BLaER1 treated with 17β-estradiol and CSF1 and Interleukin-3, amounts not matched to agents 10 nM and 100 nM (cell line): ENCODE measurements around the gene ATG7.
"Not testable (repeated sequence)": the region's sequence is repeated elsewhere in the genome, so short reads cannot be mapped to it uniquely, and the experiment has no call there.

Experiments used
- H3K27ac ChIP-seq, 11 experiments: shearing (Covaris generic); formaldehyde crosslinking; 2 replicates each; pipeline ENCODE4 v1.8.1; 2022
- H3K27me3 ChIP-seq, 11 experiments: shearing (Covaris generic); formaldehyde crosslinking; 2 replicates each; pipeline ENCODE4 v1.8.1; 2022
- H3K36me3 ChIP-seq, 11 experiments: shearing (Covaris generic); formaldehyde crosslinking; 2 replicates each; pipeline ENCODE4 v1.8.1; 2022
- H3K4me1 ChIP-seq, 10 experiments: shearing (Covaris generic); formaldehyde crosslinking; 2 replicates each; pipeline ENCODE4 v1.8.1; 2022
- H3K4me2 ChIP-seq, 11 experiments: shearing (Covaris generic); formaldehyde crosslinking; 2 replicates each; pipeline ENCODE4 v1.8.1; 2022
- H3K4me3 ChIP-seq, 10 experiments: shearing (Covaris generic); formaldehyde crosslinking; 2 replicates each; pipeline ENCODE4 v1.8.1; 2022
- H3K9ac ChIP-seq, 11 experiments: shearing (Covaris generic); formaldehyde crosslinking; 2 replicates each; pipeline ENCODE4 v1.8.1; 2022
- H3K9me3 ChIP-seq, 11 experiments: shearing (Covaris generic); formaldehyde crosslinking; replicated peaks in 1 of 11; 2 replicates each; pipeline ENCODE4 v1.8.1; 2022
- H4K20me1 ChIP-seq, 11 experiments: shearing (Covaris generic); formaldehyde crosslinking; 2 replicates each; pipeline ENCODE4 v1.8.1; 2022
- Cebpa-rat ChIP-seq, 11 experiments: shearing (Covaris generic); IDR thresholded peaks; 2 replicates each; pipeline ENCODE4 v1.8.1; 2022

The ATG7 gene

DNA sequence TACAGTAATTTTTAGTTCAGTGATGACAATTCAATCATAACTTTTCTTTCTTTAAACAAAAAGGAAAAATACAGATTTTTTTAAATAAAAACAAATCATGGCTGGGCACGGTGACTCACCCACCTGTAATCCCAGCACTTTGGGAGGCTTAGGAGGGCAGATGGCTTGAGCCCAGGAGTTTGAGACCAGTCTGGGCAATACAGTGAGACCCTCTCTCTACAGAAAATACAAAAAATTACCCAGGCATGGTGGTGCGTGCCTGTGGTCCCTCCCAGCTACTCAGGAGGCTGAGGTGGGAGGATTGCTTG is 25.6 kb upstream of the ATG7 start:
- Histone ChIP-seq H3K9ac (no peak overlapping the region), H3K9me3 (peaks cover 0 to 6% (median under 1%) of the 10 kb centered on the region in 11 experiments; a peak in 6 of 22 replicates), H3K4me2 (no peak overlapping the region), H3K4me3 (no peak overlapping the region), H4K20me1 (peaks cover 0 to 89% (median 0%) of the 10 kb centered on the region in 11 experiments; a peak in 5 of 22 replicates), H3K36me3 (peaks cover 0 to 19% (median 0%) of the 10 kb centered on the region in 11 experiments; a peak in 3 of 22 replicates), H3K27me3 (no peaks in the 10 kb centered on the region), H3K27ac (no peak overlapping the region), H3K4me1 (peaks cover 0 to 6% (median 0%) of the 10 kb centered on the region in 10 experiments; a peak in 3 of 20 replicates)
- TF ChIP-seq Cebpa-rat (IDR thresholded peaks at IDR 0.05): no peak

- Histone ChIP-seq H3K4me3 (no peak overlapping the region), H3K4me2 (no peak overlapping the region), H3K9me3 (no peaks in the 10 kb centered on the region), H4K20me1 (peaks cover 0 to 92% (median 0%) of the 10 kb centered on the region in 11 experiments; a peak in 5 of 22 replicates), H3K36me3 (peaks cover 0 to 23% (median 0%) of the 10 kb centered on the region in 11 experiments; a peak in 4 of 22 replicates), H3K9ac (no peak overlapping the region), H3K27ac (no peak overlapping the region), H3K27me3 (no peaks in the 10 kb centered on the region), H3K4me1 (peaks cover 0 to 6% (median 0%) of the 10 kb centered on the region in 10 experiments; a peak in 3 of 20 replicates)
- TF ChIP-seq Cebpa-rat (IDR thresholded peaks at IDR 0.05): no peak
Observed at GRCh38 chr3:11247362-11247761, 24.8 kb upstream of the ATG7 start.

DNA sequence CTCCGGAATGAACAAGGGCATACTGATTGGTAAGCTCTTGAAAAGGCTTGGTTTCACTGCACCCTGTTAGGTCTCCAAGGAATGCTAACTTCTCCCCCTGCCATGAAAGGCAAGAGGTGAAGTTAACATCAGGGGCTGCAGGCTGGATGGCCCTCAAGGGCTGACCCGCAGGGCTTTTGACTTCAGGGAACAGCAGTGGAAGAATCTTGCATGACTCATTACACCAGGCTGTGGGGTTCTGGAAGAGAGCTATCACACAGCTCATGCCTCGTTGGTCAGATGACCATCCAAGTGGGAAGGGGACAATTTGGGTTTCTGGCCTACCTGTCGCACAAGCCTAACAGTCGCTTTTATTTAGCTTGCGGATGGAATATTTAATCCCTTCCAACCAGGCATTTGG is 23.6 kb upstream of the ATG7 start:
- no peak overlapping the region for H3K4me2 ChIP-seq
- H3K4me3 ChIP-seq: no peak overlapping the region
- TF ChIP-seq Cebpa-rat (IDR thresholded peaks at IDR 0.05): no peak
- H3K4me1 ChIP-seq: peaks cover 0 to 6% (median 0%) of the 10 kb centered on the region in 10 experiments; a peak in 3 of 20 replicates
- H3K9ac ChIP-seq: no peak overlapping the region
- peaks cover 0 to 26% (median 0%) of the 10 kb centered on the region in 11 experiments; a peak in 4 of 22 replicates for H3K36me3 ChIP-seq
- no peaks in the 10 kb centered on the region for H3K27me3 ChIP-seq
- peaks cover 0 to 6% (median 0%) of the 10 kb centered on the region in 11 experiments; a peak in 4 of 22 replicates for H3K9me3 ChIP-seq
- H3K27ac ChIP-seq: no peak overlapping the region
- H4K20me1 ChIP-seq: peaks cover 0 to 95% (median 0%) of the 10 kb centered on the region in 11 experiments; a peak in 5 of 22 replicates

DNA sequence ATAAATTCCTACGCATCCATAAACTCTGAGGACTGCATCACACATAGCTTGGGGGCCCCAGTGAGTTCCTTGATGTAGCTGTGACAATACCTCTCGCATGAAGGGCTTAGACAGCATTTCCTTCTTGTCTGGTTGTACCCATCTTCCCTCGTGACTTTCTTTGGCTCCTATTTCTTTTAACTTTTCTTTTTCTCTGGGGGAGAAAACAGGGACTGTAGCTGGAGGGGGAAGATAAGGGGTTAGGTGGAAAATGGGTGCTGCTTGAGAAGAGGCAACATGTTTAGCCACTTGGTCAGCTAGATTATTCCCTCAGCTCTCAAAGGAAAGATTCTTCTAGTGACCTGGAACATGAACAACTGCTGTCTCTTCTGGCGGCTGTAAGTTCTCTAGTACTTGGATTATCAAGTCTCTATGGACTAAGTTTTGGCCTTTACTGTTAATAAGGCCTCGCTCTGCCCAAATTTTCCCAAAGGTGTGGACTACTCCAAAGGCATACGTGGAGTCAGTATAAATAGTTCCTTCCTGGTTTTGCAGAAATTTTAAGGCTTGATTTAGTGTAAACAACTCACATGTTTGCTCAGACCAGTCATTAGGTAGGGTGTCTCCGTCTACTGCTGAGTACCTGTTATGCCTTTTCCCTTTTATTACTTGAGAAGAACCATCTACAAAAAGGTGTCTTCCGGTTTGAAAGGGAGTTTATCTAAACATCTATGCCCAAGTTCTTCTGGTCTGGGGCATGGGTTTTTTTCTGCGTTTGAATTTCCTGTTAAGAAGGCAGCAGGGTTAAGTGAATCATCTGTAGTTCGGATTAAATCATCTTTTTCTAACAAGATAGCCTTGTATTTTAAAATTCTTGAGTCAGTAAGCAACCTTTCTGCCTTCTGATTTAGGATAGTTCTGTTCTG is 21.0 kb upstream of the ATG7 start:
- Histone ChIP-seq H3K27ac (no peak overlapping the region), H3K4me1 (peaks cover 0 to 6% (median 0%) of the 10 kb centered on the region in 10 experiments; a peak in 2 of 20 replicates), H3K9me3 (peaks cover 0 to 22% (median 8%) of the 10 kb centered on the region in 11 experiments; a peak in 11 of 22 replicates), H3K4me3 (no peak overlapping the region), H4K20me1 (peaks cover 0 to 69% (median 0%) of the 10 kb centered on the region in 11 experiments; a peak in 5 of 22 replicates), H3K27me3 (no peaks in the 10 kb centered on the region), H3K36me3 (peaks cover 0 to 44% (median 0%) of the 10 kb centered on the region in 11 experiments; a peak in 6 of 22 replicates), H3K9ac (no peak overlapping the region), H3K4me2 (0 out of 22 replicates have a peak overlapping the region, but pooled peaks of 1 of the 11 experiments have one; percentile 12)
- TF ChIP-seq Cebpa-rat (IDR thresholded peaks at IDR 0.05): no peak

- H3K9ac ChIP-seq: no peak overlapping the region
- H3K4me2 ChIP-seq: no peak overlapping the region
- no peak overlapping the region for H3K27ac ChIP-seq
- peaks cover 0 to 6% (median 0%) of the 10 kb centered on the region in 10 experiments; a peak in 2 of 20 replicates for H3K4me1 ChIP-seq
- peaks cover 0 to 22% (median 8%) of the 10 kb centered on the region in 11 experiments; a peak in 11 of 22 replicates for H3K9me3 ChIP-seq
- no peak overlapping the region for H3K4me3 ChIP-seq
- TF ChIP-seq Cebpa-rat (IDR thresholded peaks at IDR 0.05): no peak
- H3K27me3 ChIP-seq: no peaks in the 10 kb centered on the region
- H4K20me1 ChIP-seq: peaks cover 0 to 63% (median 0%) of the 10 kb centered on the region in 11 experiments; a peak in 5 of 22 replicates
- H3K36me3 ChIP-seq: peaks cover 0 to 44% (median 0%) of the 10 kb centered on the region in 11 experiments; a peak in 6 of 22 replicates
Observed at GRCh38 chr3:11251807-11252176, 20.4 kb upstream of the ATG7 start.

DNA sequence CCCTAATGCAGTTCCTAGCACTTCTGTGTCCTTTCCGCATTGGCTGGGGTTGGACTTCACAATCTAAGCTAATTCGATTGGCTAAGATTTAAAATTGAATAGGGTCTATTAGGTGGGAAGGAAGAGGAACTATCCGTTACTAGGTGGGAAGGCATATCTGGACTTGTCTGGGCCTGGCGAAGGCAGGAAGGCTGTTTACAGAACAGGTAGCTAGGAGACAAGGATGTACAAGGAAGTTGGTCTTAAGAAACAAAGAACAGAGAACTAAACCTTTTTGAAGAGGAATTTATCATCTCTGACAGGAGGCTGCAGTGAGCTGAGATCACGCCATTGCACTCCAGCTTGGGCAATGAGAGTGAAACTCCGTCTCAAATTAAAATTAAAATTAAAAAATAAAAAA is 17.3 kb upstream of the ATG7 start:
- Histone ChIP-seq H3K27me3 (no peaks in the 10 kb centered on the region), H3K4me3 (no peak overlapping the region), H3K4me2 (no peak overlapping the region), H3K9me3 (peaks cover 0 to 22% (median 8%) of the 10 kb centered on the region in 11 experiments; a peak in 11 of 22 replicates), H4K20me1 (peaks cover 0 to 55% (median 0%) of the 10 kb centered on the region in 11 experiments; a peak in 3 of 22 replicates), H3K9ac (no peak overlapping the region), H3K27ac (no peak overlapping the region), H3K36me3 (peaks cover 0 to 56% (median 0%) of the 10 kb centered on the region in 11 experiments; a peak in 6 of 22 replicates), H3K4me1 (peaks cover 0 to 12% (median 0%) of the 10 kb centered on the region in 10 experiments; a peak in 2 of 20 replicates)
- TF ChIP-seq Cebpa-rat (IDR thresholded peaks at IDR 0.05): no peak

- H3K36me3 ChIP-seq: peaks cover 0 to 63% (median 0%) of the 10 kb centered on the region in 11 experiments; a peak in 6 of 22 replicates
- H3K27me3 ChIP-seq, H3K4me3 ChIP-seq, H3K27ac ChIP-seq, H3K4me2 ChIP-seq, H3K9ac ChIP-seq: not testable (repeated sequence)
- H4K20me1 ChIP-seq: peaks cover 0 to 56% (median 0%) of the 10 kb centered on the region in 11 experiments; a peak in 3 of 22 replicates
- H3K4me1 ChIP-seq: peaks cover 0 to 12% (median 0%) of the 10 kb centered on the region in 10 experiments; a peak in 2 of 20 replicates
- H3K9me3 ChIP-seq: peaks cover 0 to 22% (median 8%) of the 10 kb centered on the region in 11 experiments; a peak in 11 of 22 replicates
Observed at GRCh38 chr3:11255537-11255936, 16.7 kb upstream of the ATG7 start.

- no peak overlapping the region for H3K9ac ChIP-seq
- H3K9me3 ChIP-seq: peaks cover 0 to 13% (median 8%) of the 10 kb centered on the region in 11 experiments; a peak in 11 of 22 replicates
- TF ChIP-seq Cebpa-rat (IDR thresholded peaks at IDR 0.05): no peak
- no peak overlapping the region for H3K4me3 ChIP-seq
- no peak overlapping the region for H3K27ac ChIP-seq
- peaks cover 0 to 36% (median 0%) of the 10 kb centered on the region in 11 experiments; a peak in 3 of 22 replicates for H4K20me1 ChIP-seq
- no peaks in the 10 kb centered on the region for H3K27me3 ChIP-seq
- no peak overlapping the region for H3K4me2 ChIP-seq
- peaks cover 0 to 68% (median 0%) of the 10 kb centered on the region in 11 experiments; a peak in 6 of 22 replicates for H3K36me3 ChIP-seq
- 0 out of 20 replicates have a peak, but pooled peaks cover 0 to 8% (median 0%) of the 10 kb centered on the region in 10 experiments for H3K4me1 ChIP-seq
Observed at GRCh38 chr3:11258958-11259357, 13.2 kb upstream of the ATG7 start.

GRCh38 chr3:11260460-11260859 is 11.7 kb upstream of the ATG7 start:
- Histone ChIP-seq H3K36me3 (peaks cover 0 to 53% (median 0%) of the 10 kb centered on the region in 11 experiments; a peak in 5 of 22 replicates), H3K4me1 (0 out of 20 replicates have a peak, but pooled peaks cover 0 to 8% (median 0%) of the 10 kb centered on the region in 10 experiments), H3K27me3 (no peaks in the 10 kb centered on the region), H3K9me3 (no peaks in the 10 kb centered on the region), H3K4me2 (no peak overlapping the region), H3K27ac (no peak overlapping the region), H4K20me1 (peaks cover 0 to 36% (median 0%) of the 10 kb centered on the region in 11 experiments; a peak in 3 of 22 replicates), H3K4me3 (no peak overlapping the region), H3K9ac (no peak overlapping the region)
- no peak for TF ChIP-seq Cebpa-rat (IDR thresholded peaks at IDR 0.05)
